AG09309 (cell line): ENCODE measurements around the gene KMT2B.
A peak's percentile ranks its signal among the peaks of the same experiment; 100 is the strongest.

Experiments
- DNase-seq: peaks from one replicate; pipeline ENCODE4 v3.0.0-alpha.2; 2010; ENCODE audit warnings: low read depth
- H3K4me3 ChIP-seq: 2 replicates; pipeline ENCODE4 v1.5.1; 2011; ENCODE audit warnings: mild to moderate bottlenecking, low read depth, low read length, moderate library complexity; ENCODE audit not compliant: control insufficient read depth
- CTCF ChIP-seq: IDR thresholded peaks from 2 replicates; pipeline ENCODE4 v1.5.1; 2011; ENCODE audit warnings: mild to moderate bottlenecking, low read depth, low read length, inconsistent platforms; ENCODE audit not compliant: insufficient read depth, control insufficient read depth; ENCODE audit errors: missing control alignments

KMT2B gene

GRCh38 chr19:35745328-35746086 lies 27.7 kb downstream of the KMT2B start, which contains the start of the genes PSENEN and U2AF1L4:
Gene PSENEN, plus strand, starts transcription at chr19:35745651. Its CDS starts 280 bp downstream, at chr19:35745931.
Gene U2AF1L4, minus strand, starts transcription at chr19:35745418. Its CDS starts 27 bp downstream, at chr19:35745391.
- peak within 1 kb of the TSS; percentile 85 for H3K4me3 ChIP-seq
- peak; percentile 99 for DNase-seq
- no peak for TF ChIP-seq CTCF

GRCh38 chr19:35746087-35746462 lies 28.3 kb downstream of the KMT2B start:
- no peak for DNase-seq
- TF ChIP-seq CTCF = no peak
- peak overlapping the region; percentile 85 for H3K4me3 ChIP-seq

- DNase-seq = no peak
- TF ChIP-seq CTCF = no peak
- H3K4me3 ChIP-seq = peak overlapping the region; percentile 85
Observed at GRCh38 chr19:35746531-35746930, 28.7 kb downstream of the KMT2B start.

GRCh38 chr19:35748106-35749020 lies 30.6 kb downstream of the KMT2B start, which contains the start of gene LIN37:
Gene LIN37, plus strand, starts transcription at chr19:35748576. Its CDS starts 149 bp downstream, at chr19:35748725.
- TF ChIP-seq CTCF = no peak

GRCh38 chr19:35750167-35750566 lies 32.4 kb downstream of the KMT2B start:
- no peak for TF ChIP-seq CTCF
- no peak overlapping the region for H3K4me3 ChIP-seq
- no peak for DNase-seq

More at GRCh38 chr19:35748106-35749020, 30.6 kb downstream of the KMT2B start, which contains the start of gene LIN37:
- peak within 1 kb of the TSS; percentile 76 for H3K4me3 ChIP-seq
- DNase-seq = peak; percentile 98

GRCh38 chr19:35751839-35752745 lies 34.3 kb downstream of the KMT2B start:
- DNase-seq = no peak
- H3K4me3 ChIP-seq = no peak overlapping the region
- TF ChIP-seq CTCF = no peak
